Activated B cell treated with CpG ODN at 0.5 μM for 24 hours (primary cell): ENCODE measurements around the gene EEFSEC. TPM values are rescaled to one million over a fixed set of nuclear protein-coding genes. Genes with fewer than 3 reads are reported as not detected.

Source experiments
- ATAC-seq: fragments of 200-7000 bp; cut with Tn5 transposase; one replicate; pipeline ENCODE4 v1.10.0; 2021; ENCODE audit warnings: low read depth, mild to moderate bottlenecking, moderate library complexity
- CTCF ChIA-PET: fragments of 350-600 bp; sonication (Branson Sonifier 250); formaldehyde crosslinking; loops from one replicate; lab custom pipeline; 2021; ENCODE audit warnings: antibody characterized with exemption; lab: Charles Lee
- POLR2A ChIA-PET: fragments of 350-600 bp; sonication (Branson Sonifier 250); formaldehyde crosslinking; loops from one replicate; lab custom pipeline; 2021; ENCODE audit warnings: antibody characterized with exemption; lab: Charles Lee
- DNase-seq: peaks from one replicate; pipeline ENCODE4 v3.0.0; 2022
- H3K27ac Mint-ChIP-seq: one replicate; pipeline ENCODE4 v1.8.0; 2020; ENCODE audit warnings: mixed read lengths
- H3K27me3 Mint-ChIP-seq: one replicate; pipeline ENCODE4 v1.8.0; 2021; ENCODE audit warnings: mixed read lengths
- H3K36me3 Mint-ChIP-seq: one replicate; pipeline ENCODE4 v1.8.0; 2021; ENCODE audit warnings: low read depth, mixed read lengths
- H3K4me1 Mint-ChIP-seq: one replicate; pipeline ENCODE4 v1.8.0; 2021; ENCODE audit warnings: mixed read lengths
- H3K4me3 Mint-ChIP-seq: one replicate; pipeline ENCODE4 v1.8.0; 2020; ENCODE audit warnings: mild to moderate bottlenecking, mixed read lengths
- H3K9me3 Mint-ChIP-seq: one replicate; pipeline ENCODE4 v1.8.0; 2020; ENCODE audit warnings: mixed read lengths
- intact Hi-C: fragments of 100-400 bp; cut with micrococcal nuclease; formaldehyde crosslinking; loops from one replicate; pipeline ENCODE4 v1.15.1; 2024
- total RNA-seq: library from RNA; stranded (reverse); gene quantifications from 2 replicates; pipeline ENCODE4 v1.2.3, GENCODE V29; 2022
- TF ChIP-seq, protein P1 (sequence below): fragments of 200-600 bp; IDR thresholded peaks from one replicate; pipeline ENCODE4 v1.8.0; 2022; ENCODE audit warnings: antibody characterized with exemption, mild to moderate bottlenecking

Gene EEFSEC
- total RNA-seq, 1 donor from 2014 or later: 20.0 TPM

DNA sequence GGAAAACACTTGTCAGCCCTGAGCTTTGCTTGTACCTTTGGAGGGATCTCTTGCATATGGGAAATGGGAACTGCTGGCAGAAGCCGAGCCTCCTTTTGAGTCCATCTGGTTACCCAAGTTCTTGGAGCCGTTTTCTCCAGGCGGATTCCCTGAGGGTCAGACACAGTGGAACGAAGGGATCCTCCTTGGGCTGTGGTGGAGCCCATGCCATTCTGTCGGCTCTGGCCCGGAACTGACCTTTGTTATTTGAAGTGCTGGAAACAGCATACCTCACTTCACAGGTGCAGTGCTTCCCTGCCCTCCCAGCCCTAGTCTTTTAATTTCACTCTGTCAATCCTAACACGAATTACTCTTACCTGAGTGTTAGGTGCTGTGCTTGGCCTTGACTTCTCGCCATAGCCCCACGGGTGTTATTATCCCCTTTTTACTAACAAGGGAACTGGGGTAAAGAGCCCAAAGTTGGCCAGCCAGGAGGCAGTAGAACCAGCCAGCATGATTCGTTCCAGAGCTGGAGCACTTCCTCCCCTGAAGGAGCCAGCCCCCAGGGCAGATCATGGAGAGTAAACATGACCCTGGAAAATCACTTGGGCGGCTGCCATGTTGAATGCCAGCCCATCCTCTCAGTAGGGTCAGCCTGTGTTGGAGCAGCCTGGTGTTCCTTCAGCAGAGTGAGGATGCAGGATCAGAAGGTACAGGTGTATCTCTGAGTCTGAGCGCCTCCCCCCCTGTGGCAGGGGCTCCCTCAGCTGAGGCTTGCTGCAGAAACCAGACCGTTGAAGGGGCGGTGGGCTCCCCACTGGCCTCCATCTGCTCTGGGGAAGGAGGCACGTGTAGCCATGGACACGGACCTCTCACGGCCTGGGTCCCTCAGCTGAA lies 170.2 kb downstream of the EEFSEC start:
- Mint-ChIP-seq H3K4me1 (no peaks in the 10 kb centered on the region), H3K27ac (no peak overlapping the region), H3K36me3 (peaks cover 15% of the 10 kb centered on the region), H3K9me3 (no peaks in the 10 kb centered on the region), H3K27me3 (no peaks in the 10 kb centered on the region), H3K4me3 (no peak overlapping the region)
- TF ChIP-seq, protein P1, sequence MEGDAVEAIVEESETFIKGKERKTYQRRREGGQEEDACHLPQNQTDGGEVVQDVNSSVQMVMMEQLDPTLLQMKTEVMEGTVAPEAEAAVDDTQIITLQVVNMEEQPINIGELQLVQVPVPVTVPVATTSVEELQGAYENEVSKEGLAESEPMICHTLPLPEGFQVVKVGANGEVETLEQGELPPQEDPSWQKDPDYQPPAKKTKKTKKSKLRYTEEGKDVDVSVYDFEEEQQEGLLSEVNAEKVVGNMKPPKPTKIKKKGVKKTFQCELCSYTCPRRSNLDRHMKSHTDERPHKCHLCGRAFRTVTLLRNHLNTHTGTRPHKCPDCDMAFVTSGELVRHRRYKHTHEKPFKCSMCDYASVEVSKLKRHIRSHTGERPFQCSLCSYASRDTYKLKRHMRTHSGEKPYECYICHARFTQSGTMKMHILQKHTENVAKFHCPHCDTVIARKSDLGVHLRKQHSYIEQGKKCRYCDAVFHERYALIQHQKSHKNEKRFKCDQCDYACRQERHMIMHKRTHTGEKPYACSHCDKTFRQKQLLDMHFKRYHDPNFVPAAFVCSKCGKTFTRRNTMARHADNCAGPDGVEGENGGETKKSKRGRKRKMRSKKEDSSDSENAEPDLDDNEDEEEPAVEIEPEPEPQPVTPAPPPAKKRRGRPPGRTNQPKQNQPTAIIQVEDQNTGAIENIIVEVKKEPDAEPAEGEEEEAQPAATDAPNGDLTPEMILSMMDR: no peak
- CTCF ChIA-PET: no interaction called here
- intact Hi-C loops: no loop called here
- no peak for DNase-seq
- ATAC-seq: no peak
- POLR2A ChIA-PET: no interaction called here

DNA sequence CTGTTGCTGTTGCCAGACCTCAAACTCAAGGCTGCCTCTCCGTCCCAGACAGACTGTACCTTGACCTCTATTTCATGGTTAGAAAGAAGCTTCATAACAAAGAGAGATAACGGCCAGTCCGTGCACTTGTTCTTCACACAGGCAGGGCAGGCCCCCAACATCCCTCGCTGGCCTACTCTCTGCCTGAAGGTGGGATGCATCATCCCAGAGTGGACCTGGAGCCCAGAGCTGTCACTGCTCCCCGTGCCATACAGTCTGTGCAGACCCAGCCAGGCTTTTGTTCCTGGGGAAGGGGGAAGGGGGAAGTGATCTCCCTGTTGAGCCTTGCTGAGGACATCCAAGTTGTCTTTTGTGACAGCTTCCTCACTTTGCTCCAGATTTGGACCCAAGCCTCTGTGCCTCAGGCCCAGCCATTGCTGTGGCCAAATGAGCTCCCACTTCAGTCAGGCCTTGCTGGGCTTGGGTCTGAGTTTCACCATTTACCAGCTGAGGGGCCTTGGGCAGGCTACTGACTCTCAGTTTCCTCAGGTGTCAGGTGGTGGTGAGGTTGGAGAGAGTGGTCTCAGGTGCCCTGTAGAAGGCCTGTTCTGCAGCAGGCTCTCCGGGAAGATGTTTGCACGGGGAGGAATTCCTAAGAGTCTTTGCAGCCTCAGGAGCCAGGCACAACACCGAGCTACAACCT lies 171.8 kb downstream of the EEFSEC start:
- intact Hi-C loops: no loop called here
- no peak for ATAC-seq
- H3K36me3 Mint-ChIP-seq: peaks cover 1% of the 10 kb centered on the region
- DNase-seq: no peak
- TF ChIP-seq, protein P1: no peak
- H3K27me3 Mint-ChIP-seq: no peaks in the 10 kb centered on the region
- ChIA-PET CTCF (no interaction called here), POLR2A (no interaction called here)
- H3K27ac Mint-ChIP-seq: no peak overlapping the region
- H3K9me3 Mint-ChIP-seq: no peaks in the 10 kb centered on the region
- H3K4me3 Mint-ChIP-seq: no peak overlapping the region
- no peaks in the 10 kb centered on the region for H3K4me1 Mint-ChIP-seq

DNA sequence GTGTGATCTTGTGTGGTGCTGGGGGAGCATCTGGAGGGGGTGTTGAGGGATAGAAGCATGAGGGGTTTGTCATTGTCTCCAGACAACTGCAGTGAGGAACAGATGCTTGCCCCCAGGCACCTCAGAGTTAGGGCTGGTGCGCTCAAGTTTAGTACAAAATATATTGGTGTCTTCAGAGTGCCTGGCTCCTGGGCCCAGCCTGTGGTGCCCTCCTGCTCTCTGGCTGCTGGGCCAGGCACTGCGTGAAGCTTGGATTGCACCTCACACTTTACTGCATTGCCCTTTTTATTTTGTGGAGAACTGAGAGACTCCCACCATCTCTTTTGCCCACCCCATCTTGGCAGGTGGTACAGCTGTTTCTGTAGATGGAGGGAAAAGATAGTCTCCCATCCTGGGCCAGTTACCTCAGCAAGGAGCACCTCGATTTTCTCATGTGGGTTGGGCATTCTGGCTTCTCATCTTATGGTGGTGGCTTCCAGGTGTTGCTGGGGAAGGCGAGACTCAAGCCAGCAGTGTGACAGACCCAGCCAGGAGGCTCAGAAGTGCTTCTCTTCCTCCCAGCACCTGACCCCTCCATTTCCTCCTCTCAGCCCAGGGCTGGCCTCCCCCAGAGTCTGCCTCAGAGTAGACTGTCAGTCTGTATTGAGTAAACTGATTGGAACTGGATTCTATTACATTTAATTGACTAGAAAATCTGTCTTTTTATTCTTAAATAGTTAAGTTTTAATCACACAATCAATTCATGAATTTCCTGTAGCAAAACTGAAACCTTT lies 173.0 kb downstream of the EEFSEC start:
- TF ChIP-seq, protein P1: no peak
- ChIA-PET POLR2A (no interaction called here), CTCF (no interaction called here)
- Mint-ChIP-seq H3K36me3 (no peaks in the 10 kb centered on the region), H3K4me1 (no peaks in the 10 kb centered on the region), H3K27me3 (no peaks in the 10 kb centered on the region), H3K4me3 (no peak overlapping the region), H3K9me3 (no peaks in the 10 kb centered on the region), H3K27ac (no peak overlapping the region)
- ATAC-seq (no peak), DNase-seq (no peak)
- intact Hi-C loops: no loop called here

DNA sequence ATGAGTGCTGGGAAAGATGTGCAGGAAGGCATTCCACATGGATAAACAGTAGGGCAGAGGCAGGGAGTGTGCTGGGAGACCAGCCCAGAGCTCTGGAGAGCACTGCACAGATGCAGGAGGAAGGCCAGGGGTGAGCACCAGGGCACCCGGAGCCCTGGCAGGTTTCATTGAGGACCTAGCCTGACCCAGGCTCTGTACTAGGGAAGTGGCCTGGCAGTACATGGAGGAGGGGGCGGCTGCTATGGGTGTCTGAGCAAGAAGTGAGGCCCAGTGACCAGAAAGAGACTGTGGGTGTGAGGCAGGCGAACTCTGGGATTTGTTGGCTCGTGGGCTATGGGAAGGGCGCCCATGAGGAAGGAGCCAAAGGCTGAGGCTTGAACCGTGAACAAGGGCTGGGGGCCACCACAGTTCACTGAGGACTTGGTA lies 174.3 kb downstream of the EEFSEC start:
- Mint-ChIP-seq H3K27ac (no peak overlapping the region), H3K27me3 (no peaks in the 10 kb centered on the region), H3K4me1 (no peaks in the 10 kb centered on the region), H3K4me3 (no peak overlapping the region), H3K36me3 (no peaks in the 10 kb centered on the region), H3K9me3 (no peaks in the 10 kb centered on the region)
- TF ChIP-seq, protein P1: no peak
- DNase-seq (no peak), ATAC-seq (no peak)
- ChIA-PET POLR2A (no interaction called here), CTCF (no interaction called here)
- intact Hi-C loops: no loop called here
